NCI-H2081 treated with DMSO at 0.1 percent for 48 hours (cell line): Measurements from ENCODE around the gene ZNF197.
"Not testable (repeated sequence)": the region's sequence is repeated elsewhere in the genome, so short reads cannot be mapped to it uniquely, and the experiment has no call there.

ENCODE experiments used
- DNase-seq: peaks from one replicate; lab custom pipeline; 2025; lab: John Stamatoyannopoulos, UW

ZNF197 gene

DNA sequence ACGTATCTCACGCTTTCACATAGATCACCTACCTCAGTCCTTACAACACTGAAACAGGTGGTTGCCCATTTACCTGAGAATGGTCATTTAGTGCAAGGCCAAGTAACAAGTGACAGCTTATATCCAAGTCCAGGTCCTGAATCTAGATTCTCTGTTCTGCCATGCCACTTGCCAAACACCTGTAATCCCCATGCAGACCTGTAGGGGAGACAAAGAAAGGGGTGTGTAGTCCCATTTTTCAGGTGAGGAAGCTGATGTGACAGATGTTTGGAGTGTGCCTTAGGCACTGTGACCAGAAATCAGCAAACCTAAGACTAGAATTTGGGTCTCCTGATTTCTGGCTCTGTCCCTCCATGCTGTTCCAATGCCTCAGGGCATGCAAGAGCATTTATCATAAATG is 36.4 kb downstream of the ZNF197 start:
- no peak for DNase-seq

GRCh38 chr3:44665173-44665572 is 40.3 kb downstream of the ZNF197 start:
- no peak for DNase-seq

DNA sequence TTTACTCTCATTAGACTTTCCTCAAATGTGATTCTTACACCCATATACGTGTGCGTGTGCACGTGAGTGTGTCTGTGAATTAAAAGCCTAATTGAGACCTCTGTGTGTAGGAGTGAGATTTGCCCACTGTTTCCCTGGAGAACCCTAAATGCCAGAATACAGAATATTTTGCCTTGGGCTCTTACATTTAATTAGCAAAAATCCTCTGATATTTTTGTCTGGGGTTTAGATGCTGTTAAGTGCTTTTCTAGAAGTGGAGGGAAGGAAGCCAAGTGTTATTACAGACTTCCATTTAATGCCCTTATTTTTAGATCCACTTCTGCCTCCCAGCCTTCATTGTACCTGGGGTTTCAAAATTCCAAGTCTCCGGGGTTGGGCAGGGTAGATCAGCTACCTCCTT is 41.5 kb downstream of the ZNF197 start:
- no peak for DNase-seq

DNA sequence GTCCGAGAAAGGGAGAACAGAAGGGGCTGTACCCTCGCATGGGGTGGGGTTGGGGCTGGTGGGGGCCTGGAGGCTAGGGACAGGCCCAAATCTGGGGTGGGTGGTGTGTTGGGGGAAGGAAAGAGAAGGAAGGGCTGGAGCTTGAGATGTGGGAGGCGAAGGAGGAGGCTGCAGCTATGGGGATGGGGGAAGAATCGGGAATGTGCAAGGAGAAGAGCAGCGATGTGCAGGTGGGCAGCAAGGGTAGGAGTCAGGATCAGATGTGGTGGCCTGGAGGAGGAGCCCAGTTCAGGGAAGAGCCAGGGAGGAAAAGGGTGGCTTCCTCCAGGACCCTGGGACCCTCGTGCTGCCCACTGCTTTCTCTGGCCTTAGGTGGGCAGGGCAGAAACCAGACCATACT is 44.9 kb downstream of the ZNF197 start:
- no peak for DNase-seq

DNA sequence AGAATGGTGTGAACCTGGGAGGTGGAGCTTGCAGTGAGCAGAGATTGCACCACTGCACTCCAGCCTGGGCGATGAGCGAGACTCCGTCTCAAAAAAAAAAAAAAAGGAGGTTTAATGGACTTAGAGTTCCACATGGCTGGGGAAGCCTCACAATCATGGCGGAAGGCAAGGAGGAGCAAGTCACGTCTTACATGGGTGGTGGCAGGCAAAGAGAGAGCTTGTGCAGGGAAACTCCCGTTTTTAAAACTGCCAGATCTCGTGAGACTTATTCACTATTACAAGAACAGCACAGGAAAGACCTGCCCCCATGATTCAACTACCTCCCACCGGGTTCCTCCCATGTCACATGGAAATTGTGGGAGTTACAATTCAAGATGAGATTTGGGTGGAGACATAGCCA is 48.6 kb downstream of the ZNF197 start:
- DNase-seq = not testable (repeated sequence)

DNA sequence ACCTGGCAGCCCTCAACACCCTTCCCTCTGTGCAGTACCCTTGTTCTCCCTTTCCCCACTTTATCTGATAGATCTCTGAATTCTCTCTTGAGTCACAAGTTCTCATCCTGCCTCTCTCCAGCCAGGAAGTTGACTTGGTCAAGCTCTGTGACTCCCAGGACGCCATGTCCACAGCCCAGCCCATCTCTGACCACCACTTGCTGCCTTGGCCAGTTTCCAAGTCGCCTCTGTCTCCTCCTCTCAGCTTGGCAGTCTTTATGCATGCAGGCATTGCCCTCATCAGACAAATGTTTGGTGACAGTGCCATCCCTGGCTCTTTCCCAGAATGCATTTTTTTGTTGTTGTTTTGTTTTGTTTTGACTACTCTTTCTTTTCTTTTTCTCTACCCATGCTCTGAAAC is 49.4 kb downstream of the ZNF197 start:
- DNase-seq = no peak

DNA sequence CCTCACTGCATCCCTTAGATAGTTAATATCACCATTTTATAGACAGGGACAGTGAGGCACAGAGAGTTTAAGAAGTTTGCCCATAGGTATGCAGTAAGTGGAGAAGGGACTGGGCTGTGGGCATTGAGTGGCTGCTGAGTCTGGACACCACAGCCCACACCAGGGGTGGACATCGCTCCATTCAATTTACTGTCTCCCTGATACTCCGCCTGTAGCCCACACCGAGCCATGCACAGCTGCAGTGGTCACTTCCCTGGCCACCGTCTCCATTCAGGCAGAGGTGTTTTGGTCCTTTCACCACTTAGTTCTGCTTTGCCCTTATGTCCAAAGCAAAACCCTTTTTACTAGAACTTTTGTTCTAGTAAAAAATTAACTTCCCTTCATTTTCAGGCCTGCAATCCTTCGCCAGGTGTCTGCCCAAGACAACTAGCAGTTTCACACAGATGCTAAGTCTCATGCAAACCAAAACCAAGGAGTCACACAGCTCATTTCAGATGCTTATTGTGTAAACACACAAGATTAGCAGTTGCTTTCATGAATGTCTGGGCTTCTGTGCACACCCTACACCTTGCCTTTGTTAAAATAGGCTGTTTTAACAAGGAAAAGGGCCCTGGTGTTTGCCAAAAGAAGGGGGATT is 53.8 kb downstream of the ZNF197 start:
- DNase-seq = no peak

DNA sequence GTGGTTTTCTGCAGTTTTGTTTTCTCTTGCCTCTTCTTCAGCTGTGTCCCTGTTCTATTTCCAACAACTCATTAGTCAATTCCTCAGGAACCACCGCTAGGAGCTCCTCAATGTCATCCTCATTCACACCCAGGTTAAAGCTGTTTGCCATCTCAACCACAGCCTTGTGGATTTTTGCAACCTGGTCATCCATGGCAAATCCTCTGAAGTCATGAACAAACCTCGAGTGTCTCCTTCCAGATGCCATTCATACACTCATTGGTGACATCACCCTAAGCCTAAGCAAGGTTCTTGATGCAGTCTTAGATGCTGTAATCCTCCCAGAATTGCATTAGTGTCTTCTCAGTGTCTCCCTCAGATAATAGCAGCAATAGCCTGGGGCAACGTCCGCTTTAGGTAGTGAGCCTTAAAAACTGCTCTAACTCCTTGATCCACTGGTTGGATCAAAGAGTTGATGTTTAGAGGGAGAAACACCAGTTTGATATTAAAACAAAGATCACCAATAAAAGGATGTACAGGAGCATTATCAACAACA is 56.2 kb downstream of the ZNF197 start:
- DNase-seq = no peak

DNA sequence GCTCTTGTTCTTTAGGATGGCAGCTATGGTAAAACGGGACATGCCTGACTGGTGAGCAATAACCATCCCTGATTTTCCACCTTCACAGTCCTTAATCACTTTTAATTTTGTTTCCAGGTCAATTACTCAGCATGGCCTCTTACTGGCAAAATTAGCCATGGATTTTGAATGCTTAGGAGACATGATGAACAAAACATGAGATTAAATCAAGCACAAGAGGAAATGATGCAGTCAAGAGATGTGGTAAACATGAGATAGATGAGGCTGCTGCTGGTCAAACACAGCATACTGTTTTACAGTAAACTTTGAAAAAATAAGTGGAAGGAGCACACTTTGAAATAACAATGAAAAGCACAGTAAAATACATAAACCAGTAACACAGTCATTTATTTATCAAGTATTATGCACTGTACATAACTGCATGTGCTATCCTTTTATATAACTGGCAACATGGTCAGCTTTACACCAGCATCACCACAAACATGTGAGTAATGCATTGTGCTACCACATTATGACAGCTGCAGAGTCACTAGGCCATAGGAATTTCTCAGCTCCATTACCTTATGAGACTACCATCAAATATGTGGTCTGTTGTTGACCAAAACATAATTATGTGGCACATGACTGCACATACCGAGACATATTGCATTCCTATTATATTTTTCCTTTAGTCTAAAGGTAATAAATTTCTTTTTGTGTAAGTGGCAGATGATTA is 57.5 kb downstream of the ZNF197 start:
- no peak for DNase-seq

- DNase-seq = peak; percentile 0
These were observed 60.4 kb downstream of the ZNF197 start for GRCh38 chr3:44685128-44685800.

DNA sequence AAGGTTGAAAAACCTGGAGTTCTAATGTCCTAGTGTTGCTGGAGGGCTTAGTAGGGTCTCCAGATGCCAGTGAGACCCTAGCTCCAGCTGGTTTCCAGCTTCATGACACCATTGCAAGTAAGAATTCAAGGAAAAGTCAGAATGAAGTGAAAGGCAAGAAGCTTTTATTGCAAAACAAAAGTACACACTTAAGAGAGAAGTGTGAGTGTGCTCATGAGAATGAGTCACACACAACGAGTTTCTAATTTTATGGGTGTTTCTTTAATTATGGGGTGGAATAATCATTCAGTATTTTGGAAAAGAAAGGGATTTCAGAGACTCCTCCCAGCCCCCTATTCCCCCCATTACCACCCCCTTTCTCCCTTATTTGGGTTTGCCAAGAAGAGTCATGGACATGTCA is 63.1 kb downstream of the ZNF197 start:
- no peak for DNase-seq
